Measurements from ENCODE around the gene OSBPL8. TPM values are rescaled to one million over a fixed set of nuclear protein-coding genes. Genes with fewer than 3 reads are reported as not detected.

Gene OSBPL8
- total and polyA plus RNA-seq, 4 donors = 8.6 to 114 (median 53.3) TPM

GRCh38 chr12:76308866-76309265 is 250.7 kb downstream of the OSBPL8 start:
- Histone ChIP-seq H3K4me1 (ENCODE audit: control insufficient read depth in 5 of 5, insufficient read depth in 5 of 5, low read length in 5 of 5) (no peaks in the 10 kb centered on the region), H3K27me3 (ENCODE audit: control insufficient read depth in 3 of 3, insufficient read depth in 3 of 3, low read length in 2 of 3) (no peaks in the 10 kb centered on the region), H3K9ac (ENCODE audit: insufficient read depth in 1 of 2, low read length in 2 of 2) (no peak overlapping the region), H3K27ac (ENCODE audit: low read depth in 1 of 2, low read length in 1 of 2) (no peak overlapping the region), H3K4me3 (no peak overlapping the region), H3K9me3 (ENCODE audit: control insufficient read depth in 4 of 4, insufficient read depth in 3 of 4, low read length in 3 of 4) (no peaks in the 10 kb centered on the region), H3K36me3 (ENCODE audit: control insufficient read depth in 4 of 4, insufficient read depth in 4 of 4, low read length in 4 of 4) (no peaks in the 10 kb centered on the region)
- WGBS, 2 donors = 34 to 73% methylated on average over 3 of the region's 3 CpGs
- no peak for TF ChIP-seq CTCF (IDR thresholded peaks at IDR 0.05; ENCODE audit: control extremely low read depth, extremely low read depth)
- DNase-seq (peak in 1 of 3 donors; percentile 16), ATAC-seq (ENCODE audit: insufficient read depth, low FRiP score) (no peak)

- Histone ChIP-seq H3K9ac (ENCODE audit: insufficient read depth in 1 of 2, low read length in 2 of 2) (no peak overlapping the region), H3K9me3 (ENCODE audit: control insufficient read depth in 4 of 4, insufficient read depth in 3 of 4, low read length in 3 of 4) (no peaks in the 10 kb centered on the region), H3K27me3 (ENCODE audit: control insufficient read depth in 3 of 3, insufficient read depth in 3 of 3, low read length in 2 of 3) (no peaks in the 10 kb centered on the region), H3K27ac (ENCODE audit: low read depth in 1 of 2, low read length in 1 of 2) (no peak overlapping the region), H3K4me3 (no peak overlapping the region), H3K4me1 (ENCODE audit: control insufficient read depth in 5 of 5, insufficient read depth in 5 of 5, low read length in 5 of 5) (no peaks in the 10 kb centered on the region), H3K36me3 (ENCODE audit: control insufficient read depth in 4 of 4, insufficient read depth in 4 of 4, low read length in 4 of 4) (no peaks in the 10 kb centered on the region)
- ATAC-seq (ENCODE audit: insufficient read depth, low FRiP score) (no peak), DNase-seq (no peak)
- 91 to 96% methylated on average over 1 of the region's 1 CpG for WGBS, 2 donors
- TF ChIP-seq CTCF (IDR thresholded peaks at IDR 0.05; ENCODE audit: control extremely low read depth, extremely low read depth) = no peak
Observed at GRCh38 chr12:76307083-76307482, 252.5 kb downstream of the OSBPL8 start.

GRCh38 chr12:76303989-76304460 is 255.5 kb downstream of the OSBPL8 start:
- Histone ChIP-seq H3K4me1 (ENCODE audit: control insufficient read depth in 5 of 5, insufficient read depth in 5 of 5, low read length in 5 of 5) (no peaks in the 10 kb centered on the region), H3K9ac (ENCODE audit: insufficient read depth in 1 of 2, low read length in 2 of 2) (no peak overlapping the region), H3K9me3 (ENCODE audit: control insufficient read depth in 4 of 4, insufficient read depth in 3 of 4, low read length in 3 of 4) (no peaks in the 10 kb centered on the region), H3K4me3 (no peak overlapping the region), H3K36me3 (ENCODE audit: control insufficient read depth in 4 of 4, insufficient read depth in 4 of 4, low read length in 4 of 4) (no peaks in the 10 kb centered on the region), H3K27me3 (ENCODE audit: control insufficient read depth in 3 of 3, insufficient read depth in 3 of 3, low read length in 2 of 3) (no peaks in the 10 kb centered on the region), H3K27ac (ENCODE audit: low read depth in 1 of 2, low read length in 1 of 2) (no peak overlapping the region)
- no peak for ATAC-seq (ENCODE audit: insufficient read depth, low FRiP score)
- no peak for DNase-seq
- 88 to 91% methylated on average over 6 of the region's 6 CpGs for WGBS, 2 donors
- no peak for TF ChIP-seq CTCF (IDR thresholded peaks at IDR 0.05; ENCODE audit: control extremely low read depth, extremely low read depth)

- H3K4me3 ChIP-seq = no peak overlapping the region
- no peaks in the 10 kb centered on the region for H3K36me3 ChIP-seq (ENCODE audit: control insufficient read depth in 4 of 4, insufficient read depth in 4 of 4, low read length in 4 of 4)
- no peaks in the 10 kb centered on the region for H3K4me1 ChIP-seq (ENCODE audit: control insufficient read depth in 5 of 5, insufficient read depth in 5 of 5, low read length in 5 of 5)
- no peaks in the 10 kb centered on the region for H3K27me3 ChIP-seq (ENCODE audit: control insufficient read depth in 3 of 3, insufficient read depth in 3 of 3, low read length in 2 of 3)
- H3K9ac ChIP-seq (ENCODE audit: insufficient read depth in 1 of 2, low read length in 2 of 2) = no peak overlapping the region
- ATAC-seq (ENCODE audit: insufficient read depth, low FRiP score) (no peak), DNase-seq (no peak)
- H3K27ac ChIP-seq (ENCODE audit: low read depth in 1 of 2, low read length in 1 of 2) = no peak overlapping the region
- H3K9me3 ChIP-seq (ENCODE audit: control insufficient read depth in 4 of 4, insufficient read depth in 3 of 4, low read length in 3 of 4) = no peaks in the 10 kb centered on the region
- WGBS, 2 donors = 84 to 97% methylated on average over 2 of the region's 2 CpGs
- no peak for TF ChIP-seq CTCF (IDR thresholded peaks at IDR 0.05; ENCODE audit: control extremely low read depth, extremely low read depth)
Observed at GRCh38 chr12:76303365-76303764, 256.2 kb downstream of the OSBPL8 start.
